Articular chondrocyte of knee joint (primary cell): ENCODE measurements around the gene RGS13. TPM values are rescaled to one million over a fixed set of nuclear protein-coding genes. Genes with fewer than 3 reads are reported as not detected.

Experiments used
- total RNA-seq: library from RNA; depleted of rRNA; stranded (reverse); fragments of >200 nt; gene quantifications from 2 replicates; pipeline ENCODE4 v1.2.3, GENCODE V29; 2012

RGS13 gene, protein sequence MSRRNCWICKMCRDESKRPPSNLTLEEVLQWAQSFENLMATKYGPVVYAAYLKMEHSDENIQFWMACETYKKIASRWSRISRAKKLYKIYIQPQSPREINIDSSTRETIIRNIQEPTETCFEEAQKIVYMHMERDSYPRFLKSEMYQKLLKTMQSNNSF
- total RNA-seq, result not detected in 2 replicates

DNA sequence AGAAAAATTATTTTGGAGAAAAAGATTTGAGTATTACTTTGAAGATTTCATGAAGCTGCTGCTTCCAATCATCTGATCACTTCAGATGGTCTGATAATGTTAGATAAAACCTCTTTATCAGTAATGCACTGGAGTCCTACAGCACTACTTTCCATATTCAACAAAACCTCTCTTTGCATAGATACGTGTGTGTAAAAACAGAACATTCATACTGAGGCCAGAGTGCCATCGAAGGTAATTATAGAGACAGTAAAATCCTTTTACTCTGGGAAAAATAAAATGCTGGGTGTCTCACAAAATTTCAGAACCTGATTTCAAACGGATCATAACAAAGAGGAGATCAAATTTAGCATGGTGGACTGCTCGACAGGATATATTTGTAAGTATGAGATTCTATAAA, at the start of gene RGS13:
TSS of gene RGS13 (plus strand) at position 209 of the 400 bp plus-strand sequence. CDS start 8,188 bp downstream, outside the sequence.

Other genes with a start within 250 kb of the RGS13 start
- 0.43 TPM in 1 of 2 replicates, not detected in the other for gene RGS1, start 60.4 kb upstream of the RGS13 start, total RNA-seq
- 4.3 and 5.0 TPM in 2 replicates for gene RGS2, start 172.9 kb downstream of the RGS13 start, total RNA-seq